Measurements from ENCODE around the gene NFATC2.
A peak's percentile ranks its signal among the peaks of the same experiment; 100 is the strongest.
"Not testable (repeated sequence)": the region's sequence is repeated elsewhere in the genome, so short reads cannot be mapped to it uniquely, and the experiment has no call there.

Gene NFATC2

DNA sequence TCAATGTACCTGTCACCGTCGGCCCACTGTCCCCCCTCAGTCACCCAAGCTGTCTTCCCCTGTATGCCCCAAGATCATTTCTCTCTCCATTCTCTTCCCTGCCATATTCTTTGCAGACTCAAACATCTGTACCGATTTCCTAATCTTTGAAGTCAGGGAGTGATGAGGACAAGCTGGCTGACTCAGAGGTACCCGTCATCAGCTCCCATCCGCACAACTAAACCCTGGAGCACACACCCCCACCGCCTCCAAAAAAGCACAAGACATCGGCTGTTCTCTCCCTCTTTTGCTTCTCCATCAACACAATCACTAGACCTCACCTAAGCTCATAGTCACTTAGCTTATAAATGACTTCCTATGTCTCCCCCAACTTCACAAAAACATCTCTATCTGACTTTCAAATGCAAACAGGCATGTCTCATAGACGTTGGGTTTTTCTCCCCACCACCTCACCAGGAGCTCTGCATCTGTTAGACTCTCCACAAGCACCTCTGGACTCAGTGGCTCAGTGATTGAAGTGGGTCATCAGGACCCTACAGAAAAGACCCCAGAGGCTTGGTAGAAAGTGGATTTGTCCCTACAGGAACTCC is 11.5 kb upstream of the NFATC2 start:
- no peak overlapping the region for H3K27ac ChIP-seq (ENCODE audit: low read depth, low read length)
- no peaks in the 10 kb centered on the region for H3K4me1 ChIP-seq (ENCODE audit: control insufficient read depth, insufficient read depth, low read length)
- no peak overlapping the region for H3K9ac ChIP-seq (ENCODE audit: low read length)
- peaks cover 5% of the 10 kb centered on the region for H3K27me3 ChIP-seq (ENCODE audit: control insufficient read depth, insufficient read depth, low read length)
- H3K36me3 ChIP-seq (ENCODE audit: control insufficient read depth, insufficient read depth, low read length), result no peaks in the 10 kb centered on the region
- H3K4me3 ChIP-seq (ENCODE audit: low read depth, low read length), result no peak overlapping the region
- no peaks in the 10 kb centered on the region for H3K9me3 ChIP-seq (ENCODE audit: control insufficient read depth, insufficient read depth, low read depth, low read length)

DNA sequence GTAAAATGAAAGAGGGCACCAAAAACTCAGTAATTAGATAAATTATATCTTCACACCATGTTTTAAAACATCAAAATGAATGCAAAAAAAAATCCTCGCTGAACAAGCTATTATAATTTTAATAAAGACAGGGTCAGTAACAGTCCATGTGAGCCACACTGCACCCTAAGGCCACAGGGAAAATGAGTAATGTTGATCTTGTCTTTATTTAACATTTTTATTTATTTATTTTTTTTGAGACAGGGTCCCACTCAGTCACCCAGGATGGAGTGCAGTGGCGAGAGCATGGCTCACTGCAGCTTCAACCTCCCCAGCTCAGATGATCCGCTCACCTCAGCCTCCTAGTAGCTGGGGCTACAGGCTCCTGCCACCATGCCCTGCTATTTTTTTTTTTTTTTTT is 8.7 kb upstream of the NFATC2 start:
- H3K4me1 ChIP-seq (ENCODE audit: control insufficient read depth, insufficient read depth, low read length), result no peaks in the 10 kb centered on the region
- H3K4me3 ChIP-seq (ENCODE audit: low read depth, low read length), result no peak overlapping the region
- peaks cover 26% of the 10 kb centered on the region for H3K27me3 ChIP-seq (ENCODE audit: control insufficient read depth, insufficient read depth, low read length)
- no peak overlapping the region for H3K9ac ChIP-seq (ENCODE audit: low read length)
- H3K27ac ChIP-seq (ENCODE audit: low read depth, low read length), result no peak overlapping the region
- H3K36me3 ChIP-seq (ENCODE audit: control insufficient read depth, insufficient read depth, low read length), result no peaks in the 10 kb centered on the region
- no peaks in the 10 kb centered on the region for H3K9me3 ChIP-seq (ENCODE audit: control insufficient read depth, insufficient read depth, low read depth, low read length)

DNA sequence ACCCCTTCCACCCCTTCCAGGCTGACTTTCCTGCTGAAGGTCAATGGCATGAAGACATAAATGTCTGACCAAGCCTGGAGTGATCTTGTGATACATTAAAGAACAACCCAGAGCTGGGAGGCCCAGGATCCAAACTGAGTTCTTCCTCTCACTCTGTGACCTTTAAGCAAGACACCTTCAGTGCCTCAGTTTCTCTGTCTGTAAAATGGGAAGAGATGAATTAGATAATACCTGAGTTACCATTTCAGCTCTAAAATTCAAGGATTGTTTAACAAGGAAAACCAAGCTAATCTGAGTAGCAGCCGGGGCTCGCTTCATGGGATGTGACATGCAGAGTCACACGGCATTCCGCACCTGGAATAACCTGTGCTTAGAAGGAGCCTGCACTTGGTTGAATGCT is 7.0 kb upstream of the NFATC2 start:
- Histone ChIP-seq H3K27ac (ENCODE audit: low read depth, low read length) (no peak overlapping the region), H3K36me3 (ENCODE audit: control insufficient read depth, insufficient read depth, low read length) (no peaks in the 10 kb centered on the region), H3K4me3 (ENCODE audit: low read depth, low read length) (no peak overlapping the region), H3K27me3 (ENCODE audit: control insufficient read depth, insufficient read depth, low read length) (peaks cover 43% of the 10 kb centered on the region), H3K9ac (ENCODE audit: low read length) (no peak overlapping the region), H3K4me1 (ENCODE audit: control insufficient read depth, insufficient read depth, low read length) (no peaks in the 10 kb centered on the region), H3K9me3 (ENCODE audit: control insufficient read depth, insufficient read depth, low read depth, low read length) (no peaks in the 10 kb centered on the region)

DNA sequence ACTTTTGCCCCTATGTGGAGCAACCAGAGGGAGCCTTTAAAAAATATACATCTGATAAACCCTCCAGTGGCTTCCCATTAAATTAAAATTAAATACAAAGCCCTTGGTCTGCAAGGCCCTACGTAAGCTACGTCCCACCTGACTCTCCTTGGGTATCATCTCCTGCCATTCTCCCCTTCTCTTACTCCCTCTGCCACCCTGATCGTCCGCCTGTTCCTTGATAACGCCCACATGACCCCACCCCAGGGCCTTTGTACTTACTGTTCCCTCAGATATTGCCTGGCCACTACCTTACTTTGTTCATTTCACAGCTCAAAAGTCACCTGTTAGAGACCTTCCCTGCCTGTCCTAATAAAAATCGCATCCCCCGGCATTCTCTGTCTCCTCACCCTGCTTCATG is 5.4 kb upstream of the NFATC2 start:
- H3K9ac ChIP-seq (ENCODE audit: low read length), result no peak overlapping the region
- H3K27me3 ChIP-seq (ENCODE audit: control insufficient read depth, insufficient read depth, low read length), result peaks cover 56% of the 10 kb centered on the region
- H3K27ac ChIP-seq (ENCODE audit: low read depth, low read length), result no peak overlapping the region
- no peaks in the 10 kb centered on the region for H3K36me3 ChIP-seq (ENCODE audit: control insufficient read depth, insufficient read depth, low read length)
- no peak overlapping the region for H3K4me3 ChIP-seq (ENCODE audit: low read depth, low read length)
- no peaks in the 10 kb centered on the region for H3K9me3 ChIP-seq (ENCODE audit: control insufficient read depth, insufficient read depth, low read depth, low read length)
- 0 out of 2 replicates have a peak, but pooled peaks cover under 1% of the 10 kb centered on the region for H3K4me1 ChIP-seq (ENCODE audit: control insufficient read depth, insufficient read depth, low read length)

DNA sequence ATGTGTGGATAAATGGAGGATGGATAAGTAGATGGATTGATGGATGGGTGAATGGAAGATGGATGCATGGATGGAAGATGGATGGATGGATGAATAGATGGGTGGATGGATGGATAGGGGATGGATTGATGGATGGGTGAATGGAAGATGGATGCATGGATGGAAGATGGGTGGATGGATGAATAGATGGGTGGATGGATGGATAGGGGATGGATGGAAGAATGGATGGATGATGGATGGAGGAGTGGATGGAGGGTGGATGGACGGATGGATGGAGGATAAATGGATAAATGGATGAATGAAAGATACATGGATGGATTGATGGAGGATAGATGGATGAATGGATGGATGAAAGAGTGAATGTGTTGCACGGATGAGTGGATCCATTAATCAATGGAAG is 3.0 kb upstream of the NFATC2 start:
- peaks cover 69% of the 10 kb centered on the region for H3K27me3 ChIP-seq (ENCODE audit: control insufficient read depth, insufficient read depth, low read length)

DNA sequence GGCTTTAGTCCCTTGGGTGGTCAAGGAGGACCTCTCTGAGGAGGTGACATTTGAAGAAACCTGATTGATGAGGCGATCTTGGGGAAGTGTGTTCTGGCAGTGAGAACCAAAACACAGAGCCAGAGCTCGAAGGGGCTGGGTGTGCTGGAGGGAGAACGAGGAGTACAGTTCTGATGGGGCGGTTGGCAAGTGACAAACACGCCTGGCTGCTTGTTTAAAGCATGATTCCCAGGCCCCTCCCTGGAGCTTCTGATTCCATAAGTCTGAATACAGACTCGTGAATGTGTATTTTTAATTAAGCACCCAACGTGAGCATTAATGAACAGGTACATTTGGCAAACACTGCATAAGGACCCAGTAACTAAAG is 886 bp upstream of the NFATC2 start:
- peaks cover 18% of the 10 kb centered on the region for H3K4me1 ChIP-seq (ENCODE audit: control insufficient read depth, insufficient read depth, low read length)
- H3K9ac ChIP-seq (ENCODE audit: low read length), result no peak overlapping the region
- peaks cover 62% of the 10 kb centered on the region for H3K27me3 ChIP-seq (ENCODE audit: control insufficient read depth, insufficient read depth, low read length)
- no peaks in the 10 kb centered on the region for H3K36me3 ChIP-seq (ENCODE audit: control insufficient read depth, insufficient read depth, low read length)
- no peaks in the 10 kb centered on the region for H3K9me3 ChIP-seq (ENCODE audit: control insufficient read depth, insufficient read depth, low read depth, low read length)
- H3K4me3 ChIP-seq (ENCODE audit: low read depth, low read length), result no peak overlapping the region
- H3K27ac ChIP-seq (ENCODE audit: low read depth, low read length), result no peak overlapping the region

More for the DNA sequence above, 3.0 kb upstream of the NFATC2 start:
- H3K27ac ChIP-seq (ENCODE audit: low read depth, low read length), result no peak overlapping the region
- H3K4me1 ChIP-seq (ENCODE audit: control insufficient read depth, insufficient read depth, low read length), result peaks cover 18% of the 10 kb centered on the region
- no peak overlapping the region for H3K9ac ChIP-seq (ENCODE audit: low read length)
- H3K36me3 ChIP-seq (ENCODE audit: control insufficient read depth, insufficient read depth, low read length), result no peaks in the 10 kb centered on the region
- H3K4me3 ChIP-seq (ENCODE audit: low read depth, low read length), result no peak overlapping the region
- H3K9me3 ChIP-seq (ENCODE audit: control insufficient read depth, insufficient read depth, low read depth, low read length), result no peaks in the 10 kb centered on the region

DNA sequence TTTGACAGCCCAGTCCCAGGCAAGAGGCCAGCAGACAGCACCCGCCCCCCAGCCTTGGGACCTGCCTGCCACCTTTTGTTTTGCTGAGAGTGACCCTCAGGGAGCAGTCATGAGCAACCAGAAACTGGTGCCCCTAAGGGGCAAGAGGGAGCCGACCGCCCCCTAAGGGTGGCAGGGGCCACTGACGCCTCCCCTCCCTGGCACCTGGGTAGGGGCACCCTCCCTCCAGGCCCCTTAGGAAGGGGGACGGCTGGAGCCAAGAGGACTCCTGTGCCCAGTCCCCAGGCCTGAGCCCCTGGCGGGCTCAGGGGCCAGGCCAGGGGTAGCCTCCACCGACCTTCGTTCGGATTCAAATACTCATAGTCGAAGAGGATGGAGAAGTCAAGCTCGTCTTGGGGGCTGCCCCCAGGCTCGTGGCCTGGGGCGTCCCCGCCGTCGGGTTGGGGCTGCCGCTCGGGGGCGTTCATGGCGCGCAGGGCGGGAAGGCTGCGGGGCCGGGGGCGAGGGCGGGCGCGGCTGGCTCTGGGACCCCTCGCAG is 417 bp downstream of the NFATC2 start:
- Histone ChIP-seq H3K9ac (ENCODE audit: low read length) (no peak overlapping the region), H3K4me1 (ENCODE audit: control insufficient read depth, insufficient read depth, low read length) (peaks cover 18% of the 10 kb centered on the region), H3K4me3 (ENCODE audit: low read depth, low read length) (peak overlapping the region; percentile 55), H3K27ac (ENCODE audit: low read depth, low read length) (no peak overlapping the region), H3K36me3 (ENCODE audit: control insufficient read depth, insufficient read depth, low read length) (no peaks in the 10 kb centered on the region), H3K9me3 (ENCODE audit: control insufficient read depth, insufficient read depth, low read depth, low read length) (no peaks in the 10 kb centered on the region), H3K27me3 (ENCODE audit: control insufficient read depth, insufficient read depth, low read length) (peaks cover 52% of the 10 kb centered on the region)

DNA sequence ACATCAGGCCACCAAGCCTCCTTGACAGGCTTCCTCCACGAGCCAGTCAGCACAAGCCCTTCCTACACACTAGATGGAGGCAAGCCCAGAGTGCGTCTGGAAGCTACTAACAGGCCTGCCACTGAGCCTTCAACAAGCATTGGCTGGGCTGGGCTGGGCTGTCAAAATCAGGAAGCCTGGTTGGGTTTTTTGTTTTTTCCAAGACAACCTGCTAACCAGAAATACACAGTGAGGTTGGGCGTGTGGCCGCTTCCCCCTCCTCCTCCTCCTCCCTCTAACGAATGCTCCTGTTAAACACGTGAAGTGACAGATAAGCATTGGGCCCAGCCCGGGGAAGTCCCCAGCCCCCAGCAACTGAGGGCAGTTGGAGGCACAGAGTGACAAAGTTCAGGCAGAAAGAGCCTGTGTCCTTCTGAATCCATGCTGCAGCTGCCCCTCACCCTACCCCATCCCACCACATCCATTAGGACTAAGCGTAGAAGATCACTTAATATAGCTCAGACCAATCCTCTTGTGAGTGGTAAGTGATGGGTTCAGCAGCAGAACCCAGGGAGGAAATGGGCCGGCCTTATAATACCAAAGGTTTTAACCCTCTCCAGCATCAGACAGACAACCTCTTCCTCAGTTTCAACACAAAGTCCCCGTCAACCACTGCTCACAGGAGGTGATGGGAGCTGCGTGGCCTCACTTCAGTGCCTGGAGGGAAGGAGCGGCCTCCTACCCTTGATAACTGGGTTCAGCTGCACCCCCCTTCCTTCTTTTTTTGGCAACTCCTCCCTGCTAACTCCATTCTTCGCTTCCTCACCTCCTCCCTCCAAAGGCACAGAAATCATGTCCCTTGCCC is 1.1 kb downstream of the NFATC2 start:
- Histone ChIP-seq H3K9ac (ENCODE audit: low read length) (no peak overlapping the region), H3K9me3 (ENCODE audit: control insufficient read depth, insufficient read depth, low read depth, low read length) (no peaks in the 10 kb centered on the region), H3K36me3 (ENCODE audit: control insufficient read depth, insufficient read depth, low read length) (no peaks in the 10 kb centered on the region), H3K4me3 (ENCODE audit: low read depth, low read length) (peak overlapping the region; percentile 55; the same call in 1 of the 2 replicates), H3K27ac (ENCODE audit: low read depth, low read length) (no peak overlapping the region), H3K4me1 (ENCODE audit: control insufficient read depth, insufficient read depth, low read length) (peaks cover 18% of the 10 kb centered on the region), H3K27me3 (ENCODE audit: control insufficient read depth, insufficient read depth, low read length) (peaks cover 45% of the 10 kb centered on the region)

DNA sequence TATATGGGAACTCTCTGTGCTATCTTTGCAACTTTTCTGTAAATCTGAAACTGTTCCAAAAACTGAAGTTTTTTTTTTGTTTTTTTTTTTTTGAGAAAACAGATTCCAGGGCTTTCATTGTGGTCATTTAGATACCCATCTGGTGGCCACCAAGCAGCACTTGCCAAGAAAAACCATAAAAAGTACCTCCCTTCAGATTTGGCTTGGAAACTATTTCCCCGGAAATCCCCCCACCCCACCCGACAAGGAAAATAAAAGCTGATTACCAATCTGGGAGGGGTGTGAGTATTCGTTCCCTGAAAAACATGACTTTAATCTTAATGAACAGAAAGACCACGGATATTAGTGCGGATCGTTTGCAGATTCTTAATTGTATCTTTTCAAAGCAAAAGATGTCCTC is 1.9 kb downstream of the NFATC2 start:
- peaks cover 37% of the 10 kb centered on the region for H3K27me3 ChIP-seq (ENCODE audit: control insufficient read depth, insufficient read depth, low read length)
- no peaks in the 10 kb centered on the region for H3K36me3 ChIP-seq (ENCODE audit: control insufficient read depth, insufficient read depth, low read length)
- no peak overlapping the region for H3K9ac ChIP-seq (ENCODE audit: low read length)
- H3K27ac ChIP-seq (ENCODE audit: low read depth, low read length), result no peak overlapping the region
- H3K4me1 ChIP-seq (ENCODE audit: control insufficient read depth, insufficient read depth, low read length), result peaks cover 18% of the 10 kb centered on the region
- H3K4me3 ChIP-seq (ENCODE audit: low read depth, low read length), result no peak overlapping the region
- H3K9me3 ChIP-seq (ENCODE audit: control insufficient read depth, insufficient read depth, low read depth, low read length), result no peaks in the 10 kb centered on the region

DNA sequence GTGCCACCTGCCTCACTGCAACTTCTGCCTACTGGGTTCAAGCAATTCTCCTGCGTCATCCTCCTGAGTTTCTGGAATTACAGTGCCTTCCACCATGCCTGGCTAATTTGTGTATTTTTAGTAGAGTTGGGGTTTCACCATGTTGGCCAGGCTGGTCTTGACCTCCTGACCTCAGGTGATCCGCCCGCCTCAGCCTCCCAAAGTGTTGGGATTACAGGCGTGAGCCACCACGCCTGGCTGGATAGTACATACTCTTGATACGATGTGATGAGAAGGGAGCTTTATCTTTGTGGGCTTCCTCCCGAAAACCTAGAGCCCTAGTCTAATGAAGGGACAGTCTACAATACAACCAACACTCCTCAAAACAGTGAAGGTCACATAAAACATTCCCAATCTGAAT is 2.4 kb downstream of the NFATC2 start:
- H3K27ac ChIP-seq (ENCODE audit: low read depth, low read length); H3K36me3 ChIP-seq (ENCODE audit: control insufficient read depth, insufficient read depth, low read length); H3K9me3 ChIP-seq (ENCODE audit: control insufficient read depth, insufficient read depth, low read depth, low read length); H3K4me3 ChIP-seq (ENCODE audit: low read depth, low read length); H3K9ac ChIP-seq (ENCODE audit: low read length): not testable (repeated sequence)
- Histone ChIP-seq H3K4me1 (ENCODE audit: control insufficient read depth, insufficient read depth, low read length) (peaks cover 18% of the 10 kb centered on the region), H3K27me3 (ENCODE audit: control insufficient read depth, insufficient read depth, low read length) (peaks cover 32% of the 10 kb centered on the region)
